B cell (primary cell): Measurements from ENCODE around the gene ILDR1. TPM values are rescaled to one million over a fixed set of nuclear protein-coding genes. Genes with fewer than 3 reads are reported as not detected.

Experiments used
- ATAC-seq: fragments of 200-7000 bp; cut with Tn5 transposase; one replicate; pipeline ENCODE4 v1.10.0; 2021; ENCODE audit warnings: low read depth, mild to moderate bottlenecking, moderate number of reproducible peaks, moderate library complexity
- CTCF ChIA-PET: fragments of 350-600 bp; sonication (Branson Sonifier 250); formaldehyde crosslinking; loops from one replicate; lab custom pipeline; 2021; ENCODE audit warnings: antibody characterized with exemption, inconsistent platforms; lab: Charles Lee
- POLR2A ChIA-PET: fragments of 350-600 bp; sonication (Branson Sonifier 250); formaldehyde crosslinking; loops from one replicate; lab custom pipeline; 2021; ENCODE audit warnings: antibody characterized with exemption; lab: Charles Lee
- DNase-seq: peaks from one replicate; pipeline ENCODE4 v3.0.0; 2013
- H2AFZ ChIP-seq: 2 replicates; pipeline ENCODE4 v1.6.1; 2012; ENCODE audit warnings: mild to moderate bottlenecking, low read depth, low read length; ENCODE audit not compliant: insufficient read depth, poor library complexity, severe bottlenecking
- H3K27ac ChIP-seq, 2 donors: 1 replicate in 1 of 2; 2 replicates in 1 of 2; pipeline ENCODE4 v1.5.1; 2012 to 2013; ENCODE audit warnings: low read length in 2 of 2, mild to moderate bottlenecking in 2 of 2, moderate library complexity in 1 of 2
- H3K27me3 ChIP-seq, 4 experiments: fragments of 200-600 bp in 1 of 4; sonication (generic) in 1 of 4; replicated peaks in 1 of 4; 1 replicate in 2 of 4; 2 replicates in 2 of 4; pipeline versions ENCODE4 v1.6.1 to v1.7.0; 2013 to 2016; ENCODE audit warnings: low read length in 3 of 4, mild to moderate bottlenecking in 2 of 4, mixed read lengths in 1 of 4, moderate library complexity in 1 of 4; ENCODE audit not compliant: insufficient read depth in 4 of 4, control insufficient read depth in 3 of 4; ENCODE audit errors: control extremely low read depth in 1 of 4
- H3K36me3 ChIP-seq, 2 experiments: replicated peaks in 1 of 2; 1 replicate in 1 of 2; 2 replicates in 1 of 2; pipeline versions ENCODE4 v1.6.1 to v1.7.1; 2013; ENCODE audit warnings: low read length in 1 of 2; ENCODE audit not compliant: insufficient read depth in 2 of 2, control insufficient read depth in 1 of 2; ENCODE audit errors: control extremely low read depth in 1 of 2, extremely low read depth in 1 of 2
- H3K4me1 ChIP-seq, 2 donors: fragments of 200-600 bp in 1 of 2; sonication (generic) in 1 of 2; 1 replicate in 1 of 2; 2 replicates in 1 of 2; pipeline versions ENCODE4 v1.5.1 to v1.6.1; 2013 to 2017; ENCODE audit warnings: low read length in 2 of 2; ENCODE audit not compliant: control insufficient read depth in 2 of 2, insufficient read depth in 2 of 2
- H3K4me2 ChIP-seq: replicated peaks from 2 replicates; pipeline ENCODE3; 2012; ENCODE audit warnings: mild to moderate bottlenecking, low read depth, low read length; ENCODE audit not compliant: poor library complexity, severe bottlenecking
- H3K4me3 ChIP-seq, 5 experiments: fragments of 200-600 bp in 1 of 5; sonication (generic) in 1 of 5; 1 replicate in 3 of 5; 2 replicates in 2 of 5; pipeline versions ENCODE4 v1.5.1 to v1.7.0; 2011 to 2016; ENCODE audit warnings: low read length in 4 of 5, mild to moderate bottlenecking in 4 of 5, low read depth in 2 of 5, control low read depth in 1 of 5, moderate library complexity in 1 of 5; ENCODE audit not compliant: insufficient read depth in 1 of 5; ENCODE audit errors: control extremely low read depth in 1 of 5, extremely low read depth in 1 of 5
- H3K79me2 ChIP-seq: fragments of 200-600 bp; sonication (generic); one replicate; pipeline ENCODE4 v1.6.0; 2016; ENCODE audit warnings: low read length; ENCODE audit not compliant: control insufficient read depth, insufficient read depth
- H3K9ac ChIP-seq: fragments of 200-600 bp; sonication (generic); 2 replicates; pipeline ENCODE4 v1.6.1; 2017; ENCODE audit warnings: mild to moderate bottlenecking, low read length, moderate library complexity
- H3K9me3 ChIP-seq, 3 donors: one replicate each; pipeline versions ENCODE4 v1.6.1 to v1.7.1; 2013; ENCODE audit warnings: low read length in 2 of 3; ENCODE audit not compliant: control insufficient read depth in 2 of 3, insufficient read depth in 1 of 3; ENCODE audit errors: control extremely low read depth in 1 of 3
- H4K20me1 ChIP-seq: 2 replicates; pipeline ENCODE4 v1.6.0; 2012; ENCODE audit warnings: mild to moderate bottlenecking, low read length; ENCODE audit not compliant: insufficient read depth, control insufficient read depth, poor library complexity, severe bottlenecking
- H3K27ac Mint-ChIP-seq: one replicate; pipeline ENCODE4 v1.8.0; 2021; ENCODE audit warnings: mixed read lengths
- H3K27me3 Mint-ChIP-seq: one replicate; pipeline ENCODE4 v1.8.0; 2021; ENCODE audit warnings: mixed read lengths
- H3K4me1 Mint-ChIP-seq: one replicate; pipeline ENCODE4 v1.8.0; 2021; ENCODE audit warnings: mixed read lengths
- H3K4me3 Mint-ChIP-seq: one replicate; pipeline ENCODE4 v1.8.0; 2021; ENCODE audit warnings: mixed read lengths
- H3K9me3 Mint-ChIP-seq: one replicate; pipeline ENCODE4 v1.8.0; 2022; ENCODE audit warnings: mixed read lengths; ENCODE audit not compliant: insufficient read depth
- EZH2 ChIP-seq: IDR thresholded peaks from 2 replicates; pipeline ENCODE4 v1.6.1; 2012; ENCODE audit warnings: borderline replicate concordance, low read depth, mild to moderate bottlenecking, moderate library complexity, low read length; ENCODE audit not compliant: insufficient read depth, poor library complexity, severe bottlenecking
- WGBS: methylation state at CpG from one replicate; pipeline ENCODE4 v1.1.5; 2013; ENCODE audit warnings: missing lambda C conversion rate; ENCODE audit not compliant: insufficient coverage; 5-methylcytosine and 5-hydroxymethylcytosine counted together
- intact Hi-C: fragments of 100-400 bp; cut with micrococcal nuclease; formaldehyde crosslinking; loops from one replicate; pipeline ENCODE4 v1.10.0; 2022
- polyA plus RNA-seq: library from polyadenylated mRNA; depleted of rRNA; stranded (reverse); fragments of >200 nt; gene quantifications from 2 replicates; pipeline ENCODE4 v1.2.3, GENCODE V29; 2012
- total RNA-seq, 2 donors: library from RNA; stranded (reverse); fragments of 120-200 nt in 1 of 2; gene quantifications; 1 replicate in 1 of 2; 2 replicates in 1 of 2; pipeline versions ENCODE4 v1.2.3 to v1.2.4, GENCODE V29; 2013 to 2022
- TF ChIP-seq, protein P1 (sequence below): fragments of 200-600 bp; IDR thresholded peaks from one replicate; pipeline ENCODE4 v1.8.0; 2022; ENCODE audit warnings: antibody characterized with exemption, mild to moderate bottlenecking

The ILDR1 gene
- total and polyA plus RNA-seq, 2 donors (not counting 1 experiment from before 2014, with no cell fraction given): 1.9 to 4.7 TPM

DNA sequence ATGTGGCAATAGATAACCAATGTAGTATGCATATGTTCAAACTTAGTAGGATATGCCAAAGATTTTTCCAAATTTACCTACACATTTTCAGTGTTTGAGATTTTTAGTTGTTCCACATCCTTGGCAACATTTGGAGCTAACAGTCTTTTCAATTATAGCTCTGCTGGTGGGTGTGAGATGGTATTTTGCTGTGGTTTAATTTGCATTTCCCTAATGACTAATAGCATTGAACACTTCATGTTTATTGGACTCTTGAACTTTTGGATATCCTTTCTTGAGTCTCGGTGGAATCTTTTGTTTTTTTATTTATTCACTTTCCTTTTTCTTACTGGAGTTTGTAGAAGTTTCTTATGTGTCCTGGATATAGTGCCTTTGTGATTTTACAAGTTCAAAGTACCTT is 11.0 kb upstream of the ILDR1 start:
- H3K4me3 Mint-ChIP-seq: no peak overlapping the region
- DNase-seq (no peak), ATAC-seq (no peak)
- Histone ChIP-seq H2AFZ (no peak overlapping the region), H3K79me2 (no peaks in the 10 kb centered on the region), H3K4me1 (peaks cover 3 to 7% of the 10 kb centered on the region in 2 donors), H3K4me3 (no peak overlapping the region), H3K27me3 (no peaks in the 10 kb centered on the region), H3K4me2 (no peak overlapping the region), H4K20me1 (no peaks in the 10 kb centered on the region), H3K9me3 (peaks cover 0 to 20% (median 18%) of the 10 kb centered on the region in 3 donors), H3K9ac (no peak overlapping the region), H3K36me3 (no peaks in the 10 kb centered on the region), H3K27ac (no peak overlapping the region)
- intact Hi-C loops: no loop called here
- ChIA-PET CTCF (interaction anchor here (0.6 kb wide), 1 partner anchor 69 kb away, joined by 4 read pairs; no protein-coding TSS in a partner anchor), POLR2A (no interaction called here)
- peaks cover 23% of the 10 kb centered on the region for H3K4me1 Mint-ChIP-seq
- TF ChIP-seq, protein P1, sequence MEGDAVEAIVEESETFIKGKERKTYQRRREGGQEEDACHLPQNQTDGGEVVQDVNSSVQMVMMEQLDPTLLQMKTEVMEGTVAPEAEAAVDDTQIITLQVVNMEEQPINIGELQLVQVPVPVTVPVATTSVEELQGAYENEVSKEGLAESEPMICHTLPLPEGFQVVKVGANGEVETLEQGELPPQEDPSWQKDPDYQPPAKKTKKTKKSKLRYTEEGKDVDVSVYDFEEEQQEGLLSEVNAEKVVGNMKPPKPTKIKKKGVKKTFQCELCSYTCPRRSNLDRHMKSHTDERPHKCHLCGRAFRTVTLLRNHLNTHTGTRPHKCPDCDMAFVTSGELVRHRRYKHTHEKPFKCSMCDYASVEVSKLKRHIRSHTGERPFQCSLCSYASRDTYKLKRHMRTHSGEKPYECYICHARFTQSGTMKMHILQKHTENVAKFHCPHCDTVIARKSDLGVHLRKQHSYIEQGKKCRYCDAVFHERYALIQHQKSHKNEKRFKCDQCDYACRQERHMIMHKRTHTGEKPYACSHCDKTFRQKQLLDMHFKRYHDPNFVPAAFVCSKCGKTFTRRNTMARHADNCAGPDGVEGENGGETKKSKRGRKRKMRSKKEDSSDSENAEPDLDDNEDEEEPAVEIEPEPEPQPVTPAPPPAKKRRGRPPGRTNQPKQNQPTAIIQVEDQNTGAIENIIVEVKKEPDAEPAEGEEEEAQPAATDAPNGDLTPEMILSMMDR: no peak
- TF ChIP-seq EZH2: no peak
- peaks cover 8% of the 10 kb centered on the region for H3K9me3 Mint-ChIP-seq
- no CpG with 5 or more reads among the region's 1 CpG for WGBS
- no peak overlapping the region for H3K27ac Mint-ChIP-seq
- no peaks in the 10 kb centered on the region for H3K27me3 Mint-ChIP-seq

GRCh38 chr3:122032531-122032930 is 10.5 kb upstream of the ILDR1 start:
- Mint-ChIP-seq H3K4me1 (peaks cover 23% of the 10 kb centered on the region), H3K4me3 (no peak overlapping the region), H3K27me3 (no peaks in the 10 kb centered on the region), H3K27ac (no peak overlapping the region), H3K9me3 (peaks cover 7% of the 10 kb centered on the region)
- no peaks in the 10 kb centered on the region for H4K20me1 ChIP-seq
- 100% methylated on average over 1 of the region's 1 CpG for WGBS
- ChIA-PET CTCF (interaction anchor here (0.6 kb wide), 2 partner anchors 44 to 70 kb away, joined by 3 to 4 read pairs; no protein-coding TSS in a partner anchor), POLR2A (no interaction called here)
- no peak overlapping the region for H3K4me3 ChIP-seq
- intact Hi-C loops: no loop called here
- no peak for TF ChIP-seq EZH2
- TF ChIP-seq, protein P1: no peak
- no peaks in the 10 kb centered on the region for H3K27me3 ChIP-seq
- DNase-seq: no peak
- no peaks in the 10 kb centered on the region for H3K79me2 ChIP-seq
- no peak overlapping the region for H2AFZ ChIP-seq
- no peak overlapping the region for H3K9ac ChIP-seq
- no peaks in the 10 kb centered on the region for H3K36me3 ChIP-seq
- peaks cover 0 to 17% (median 15%) of the 10 kb centered on the region in 3 donors for H3K9me3 ChIP-seq
- no peak for ATAC-seq
- no peak overlapping the region for H3K27ac ChIP-seq
- peaks cover 3 to 7% of the 10 kb centered on the region in 2 donors for H3K4me1 ChIP-seq
- H3K4me2 ChIP-seq: no peak overlapping the region
